IPS DF 6.9 (cell line): Measurements from ENCODE around the gene ENTHD1.

Experiments
- DNase-seq: peaks from one replicate; pipeline ENCODE4 v3.0.0-alpha.2; 2013; ENCODE audit warnings: low read depth, low spot score
- H3K27ac ChIP-seq: one replicate; pipeline ENCODE4 v1.5.1; 2013; ENCODE audit warnings: low read length, control low read depth
- H3K27me3 ChIP-seq: 2 replicates; pipeline ENCODE4 v1.6.1; 2013; ENCODE audit warnings: mild to moderate bottlenecking, low read length; ENCODE audit not compliant: control insufficient read depth, insufficient read depth
- H3K36me3 ChIP-seq: 2 replicates; pipeline ENCODE4 v1.6.1; 2013; ENCODE audit warnings: low read length; ENCODE audit not compliant: control insufficient read depth, insufficient read depth
- H3K4me1 ChIP-seq: 2 replicates; pipeline ENCODE4 v1.6.1; 2013; ENCODE audit warnings: low read length; ENCODE audit not compliant: control insufficient read depth, insufficient read depth
- H3K4me3 ChIP-seq: 2 replicates; pipeline ENCODE4 v1.5.1; 2013; ENCODE audit warnings: mild to moderate bottlenecking, low read length
- H3K9me3 ChIP-seq: 2 replicates; pipeline ENCODE4 v1.6.1; 2013; ENCODE audit warnings: low read length, inconsistent platforms; ENCODE audit not compliant: control insufficient read depth, insufficient read depth
- WGBS: extraction: QIAGEN DNeasy Blood & Tissue Kit; methylation state at CpG from one replicate; pipeline ENCODE4 v1.1.7; 2013; ENCODE audit warnings: mixed read lengths, missing lambda C conversion rate; ENCODE audit not compliant: insufficient read length, insufficient coverage; 5-methylcytosine and 5-hydroxymethylcytosine counted together

The ENTHD1 gene

DNA sequence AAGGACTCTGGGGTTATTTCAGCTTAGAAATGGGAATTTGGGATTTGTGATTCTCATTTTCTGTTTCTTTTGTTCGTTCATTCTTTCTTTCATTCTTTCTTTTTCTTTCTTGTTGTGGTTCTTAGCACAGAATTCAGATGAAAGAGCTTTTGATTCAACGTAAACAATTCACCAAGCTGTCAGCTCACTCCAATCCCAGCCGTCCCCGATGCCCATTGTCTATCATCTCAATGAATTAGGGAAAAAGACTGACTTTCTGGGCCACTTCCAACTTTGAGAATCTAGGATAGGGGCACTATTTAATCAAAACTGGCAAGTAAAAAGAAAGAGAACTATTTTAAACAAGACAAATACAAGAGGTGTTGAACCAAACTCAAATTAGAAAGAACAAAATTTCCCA is 41.6 kb upstream of the ENTHD1 start:
- Histone ChIP-seq H3K27me3 (no peaks in the 10 kb centered on the region), H3K27ac (no peak overlapping the region), H3K4me3 (no peak overlapping the region), H3K36me3 (no peaks in the 10 kb centered on the region), H3K4me1 (no peaks in the 10 kb centered on the region; the same call in 1 of the 2 replicates), H3K9me3 (no peaks in the 10 kb centered on the region)
- no CpG with 5 or more reads among the region's 4 CpGs for WGBS
- DNase-seq: no peak

DNA sequence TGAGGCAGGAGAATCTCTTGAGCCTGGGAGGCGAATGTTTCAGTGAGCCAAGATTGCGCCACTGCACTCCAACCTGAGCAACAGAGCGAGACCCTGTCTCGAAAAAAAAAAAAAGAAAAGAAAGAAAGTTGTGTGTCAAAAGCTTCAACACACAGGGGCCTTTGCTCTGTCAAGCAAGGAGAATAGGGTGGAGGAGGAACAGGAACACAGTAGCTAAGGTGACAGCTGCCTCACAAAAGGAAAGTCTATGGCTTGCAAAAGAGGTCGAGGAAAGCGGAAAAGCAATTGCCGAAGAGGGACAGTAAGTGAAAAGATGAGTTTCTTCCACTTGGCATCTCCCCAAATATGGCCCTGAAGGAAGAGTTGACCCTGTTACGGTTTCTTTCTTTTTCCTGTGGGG is 40.2 kb upstream of the ENTHD1 start:
- no peak overlapping the region for H3K4me3 ChIP-seq
- WGBS: no CpG with 5 or more reads among the region's 8 CpGs
- no peak overlapping the region for H3K27ac ChIP-seq

DNA sequence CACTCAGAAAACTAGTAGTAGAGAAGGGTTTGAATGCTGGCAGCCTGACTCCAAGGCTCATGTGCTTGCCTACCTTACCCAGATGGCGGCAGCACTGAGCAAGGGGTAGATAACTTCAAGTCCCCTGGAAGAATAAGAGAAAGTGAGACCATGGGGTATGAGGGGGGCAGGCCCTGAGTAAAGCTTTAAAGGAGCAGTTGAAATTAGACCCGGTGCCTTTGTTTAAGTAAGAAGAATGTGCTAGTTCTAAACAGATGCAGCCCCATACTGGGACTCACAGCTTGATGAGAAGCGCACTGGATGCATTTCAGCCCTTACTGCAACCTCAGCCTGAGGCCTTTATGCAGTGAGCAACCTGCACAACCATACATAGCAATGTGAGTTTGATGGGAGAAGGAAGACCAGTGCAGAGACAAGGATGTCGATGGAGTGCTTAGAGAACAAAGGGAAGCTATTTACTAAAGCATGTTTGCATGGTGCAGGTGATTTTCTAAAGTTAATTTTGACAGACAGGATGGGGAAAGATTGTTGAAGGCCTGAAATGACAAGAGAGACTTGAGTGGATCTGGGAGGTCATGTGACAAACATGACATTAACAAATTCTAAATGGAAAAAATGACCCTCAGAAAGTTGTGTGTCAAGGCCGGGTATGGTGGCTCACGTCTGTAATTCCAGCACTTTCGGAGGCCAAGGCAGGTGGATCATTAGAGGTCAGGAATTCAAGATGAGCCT is 39.5 kb upstream of the ENTHD1 start:
- Histone ChIP-seq H3K4me1 (no peaks in the 10 kb centered on the region; the same call in 1 of the 2 replicates), H3K4me3 (no peak overlapping the region), H3K36me3 (no peaks in the 10 kb centered on the region), H3K27ac (no peak overlapping the region), H3K9me3 (no peaks in the 10 kb centered on the region), H3K27me3 (no peaks in the 10 kb centered on the region)
- no CpG with 5 or more reads among the region's 7 CpGs for WGBS
- peak; percentile 75 for DNase-seq

More for the DNA sequence above, 40.2 kb upstream of the ENTHD1 start:
- no peaks in the 10 kb centered on the region for H3K9me3 ChIP-seq
- H3K27me3 ChIP-seq: no peaks in the 10 kb centered on the region
- no peaks in the 10 kb centered on the region; the same call in 1 of the 2 replicates for H3K4me1 ChIP-seq
- no peaks in the 10 kb centered on the region for H3K36me3 ChIP-seq
- no peak for DNase-seq

DNA sequence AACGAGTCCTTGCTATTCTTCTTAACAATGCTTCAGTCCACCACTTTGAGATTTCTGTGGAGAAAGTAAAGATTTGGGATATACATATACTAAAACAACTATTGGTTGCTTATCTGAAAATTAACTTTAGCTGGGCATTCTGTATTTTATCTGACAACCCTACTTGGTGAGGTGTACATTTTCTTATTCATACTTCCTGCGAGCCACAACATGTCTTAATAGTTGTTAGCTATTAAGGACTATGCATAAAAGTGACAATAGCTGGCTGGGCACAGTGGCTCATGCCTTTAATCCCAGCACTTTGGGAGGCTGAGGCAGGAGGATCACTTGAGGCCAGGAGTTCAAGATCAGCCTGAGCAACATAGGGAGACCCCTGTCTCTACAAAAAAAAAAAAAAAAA is 38.6 kb upstream of the ENTHD1 start:
- no peaks in the 10 kb centered on the region; the same call in 1 of the 2 replicates for H3K4me1 ChIP-seq
- H3K9me3 ChIP-seq: no peaks in the 10 kb centered on the region
- WGBS: no CpG with 5 or more reads among the region's 2 CpGs
- no peaks in the 10 kb centered on the region for H3K36me3 ChIP-seq
- no peak overlapping the region for H3K4me3 ChIP-seq
- H3K27ac ChIP-seq: no peak overlapping the region
- DNase-seq: no peak
- no peaks in the 10 kb centered on the region for H3K27me3 ChIP-seq

DNA sequence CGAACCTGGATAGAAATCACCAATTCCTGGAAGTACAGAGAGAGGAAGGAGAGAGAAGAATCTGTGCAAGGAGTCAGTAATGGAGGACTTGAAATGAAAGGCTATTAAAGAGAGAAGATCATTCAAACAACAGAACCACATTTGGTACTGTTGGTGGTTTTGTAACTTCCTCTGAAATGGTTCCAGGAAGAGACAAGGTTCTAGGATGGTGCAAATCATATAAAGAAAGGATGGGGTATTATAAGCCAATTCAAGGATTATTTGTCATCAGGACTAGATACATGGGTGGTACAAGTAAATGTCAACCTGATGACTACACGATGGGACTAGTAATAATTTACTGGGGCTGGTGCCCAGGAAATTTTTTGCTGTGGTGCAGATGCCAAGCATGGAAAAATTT is 37.7 kb upstream of the ENTHD1 start:
- no CpG with 5 or more reads among the region's 2 CpGs for WGBS
- Histone ChIP-seq H3K27me3 (no peaks in the 10 kb centered on the region), H3K9me3 (no peaks in the 10 kb centered on the region), H3K36me3 (no peaks in the 10 kb centered on the region), H3K4me1 (no peaks in the 10 kb centered on the region; the same call in 1 of the 2 replicates), H3K4me3 (no peak overlapping the region), H3K27ac (no peak overlapping the region)
- no peak for DNase-seq

DNA sequence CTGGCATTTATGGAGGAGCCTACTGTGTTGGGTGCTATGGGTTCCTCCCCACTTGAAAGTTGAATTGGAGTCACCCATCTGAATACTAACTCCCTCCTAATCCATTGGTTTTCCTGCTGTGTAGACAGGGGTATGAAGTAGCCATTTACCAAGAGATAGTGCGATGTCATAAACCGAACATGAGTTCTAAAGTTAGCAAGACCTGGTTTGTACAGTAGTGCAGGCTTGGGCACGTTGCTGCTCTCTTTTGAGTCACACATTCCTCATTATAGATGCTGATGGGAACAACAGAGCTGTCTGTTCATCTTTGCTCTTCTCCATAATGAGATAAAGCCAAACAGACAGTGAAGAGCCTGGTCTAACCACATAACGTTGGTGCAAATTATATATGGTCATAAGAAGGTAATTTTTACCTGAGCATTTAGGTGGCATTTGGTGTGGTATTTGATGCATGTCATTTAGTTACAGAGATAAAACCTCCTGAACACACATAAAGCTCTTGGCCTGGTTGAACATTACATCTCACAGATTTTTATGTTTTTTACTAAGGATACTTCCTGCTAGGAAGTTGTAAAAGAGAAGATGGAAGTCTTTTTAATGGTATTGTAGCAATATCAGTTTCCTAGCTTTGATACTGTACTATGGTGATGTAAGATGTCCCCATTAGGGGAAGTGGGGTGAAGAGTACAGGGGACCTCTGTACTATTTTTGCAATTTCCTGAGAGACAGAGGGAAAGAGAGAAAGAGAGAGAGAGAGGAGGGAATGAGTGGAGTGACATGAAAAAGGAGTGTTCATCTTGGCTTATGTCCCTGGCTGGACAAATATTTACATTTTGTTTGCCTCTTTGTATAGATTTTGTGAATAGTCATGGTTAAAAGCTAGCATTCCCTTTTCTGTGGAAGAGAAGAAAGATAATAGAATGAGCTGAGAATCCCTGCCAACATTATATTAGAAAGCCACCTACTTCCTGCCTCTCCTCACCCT is 35.3 kb upstream of the ENTHD1 start:
- Histone ChIP-seq H3K4me1 (no peaks in the 10 kb centered on the region; the same call in 1 of the 2 replicates), H3K9me3 (no peaks in the 10 kb centered on the region), H3K4me3 (no peak overlapping the region), H3K27ac (no peak overlapping the region), H3K27me3 (no peaks in the 10 kb centered on the region), H3K36me3 (no peaks in the 10 kb centered on the region)
- no CpG with 5 or more reads among the region's 4 CpGs for WGBS
- DNase-seq: no peak

DNA sequence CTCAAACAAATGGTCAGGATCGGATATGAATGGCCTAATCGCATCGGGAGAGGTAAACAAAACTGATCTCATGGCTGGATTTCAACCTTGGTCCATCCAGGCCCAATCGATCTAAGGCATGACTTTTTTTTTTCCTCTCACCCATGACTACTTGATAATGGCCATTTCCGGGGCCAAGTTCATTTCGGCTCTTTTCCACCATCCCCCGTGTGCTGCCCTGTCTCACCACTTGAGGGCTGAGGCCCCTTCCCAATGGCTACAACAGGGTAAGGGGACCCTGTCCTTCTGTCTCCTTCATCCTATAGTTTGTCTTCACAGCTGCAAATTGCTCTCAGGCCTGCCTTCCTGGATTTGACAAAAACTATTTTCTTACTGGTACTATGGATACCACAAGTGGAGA is 34.0 kb upstream of the ENTHD1 start:
- H3K36me3 ChIP-seq: no peaks in the 10 kb centered on the region
- no peaks in the 10 kb centered on the region for H3K9me3 ChIP-seq
- H3K4me1 ChIP-seq: no peaks in the 10 kb centered on the region; the same call in 1 of the 2 replicates
- no CpG with 5 or more reads among the region's 7 CpGs for WGBS
- H3K27me3 ChIP-seq: no peaks in the 10 kb centered on the region
- H3K4me3 ChIP-seq: no peak overlapping the region
- DNase-seq: no peak
- H3K27ac ChIP-seq: no peak overlapping the region

DNA sequence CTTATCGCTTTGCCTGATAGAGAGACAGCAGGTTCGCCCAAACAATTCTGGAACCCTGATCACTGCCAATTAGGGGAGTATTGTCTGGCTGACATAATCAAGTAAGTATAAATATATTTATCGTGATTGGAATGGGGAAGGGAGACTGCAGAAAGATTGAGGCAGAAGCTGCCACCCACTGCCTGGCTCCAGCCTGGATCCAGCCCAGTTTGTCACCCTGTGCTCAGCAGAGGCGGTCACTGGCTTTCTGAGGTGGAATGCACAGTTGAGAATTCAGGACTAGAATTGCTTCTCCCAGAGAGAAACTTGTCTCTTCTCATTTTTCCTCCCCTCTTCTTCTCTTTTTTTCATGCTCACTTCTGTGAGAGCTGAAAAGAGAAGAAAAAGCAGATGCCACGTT is 33.2 kb upstream of the ENTHD1 start:
- no peak overlapping the region for H3K4me3 ChIP-seq
- no peak for DNase-seq
- no CpG with 5 or more reads among the region's 5 CpGs for WGBS
- H3K36me3 ChIP-seq: no peaks in the 10 kb centered on the region
- no peaks in the 10 kb centered on the region for H3K27me3 ChIP-seq
- no peak overlapping the region for H3K27ac ChIP-seq
- H3K4me1 ChIP-seq: no peaks in the 10 kb centered on the region; the same call in 1 of the 2 replicates
- no peaks in the 10 kb centered on the region for H3K9me3 ChIP-seq

DNA sequence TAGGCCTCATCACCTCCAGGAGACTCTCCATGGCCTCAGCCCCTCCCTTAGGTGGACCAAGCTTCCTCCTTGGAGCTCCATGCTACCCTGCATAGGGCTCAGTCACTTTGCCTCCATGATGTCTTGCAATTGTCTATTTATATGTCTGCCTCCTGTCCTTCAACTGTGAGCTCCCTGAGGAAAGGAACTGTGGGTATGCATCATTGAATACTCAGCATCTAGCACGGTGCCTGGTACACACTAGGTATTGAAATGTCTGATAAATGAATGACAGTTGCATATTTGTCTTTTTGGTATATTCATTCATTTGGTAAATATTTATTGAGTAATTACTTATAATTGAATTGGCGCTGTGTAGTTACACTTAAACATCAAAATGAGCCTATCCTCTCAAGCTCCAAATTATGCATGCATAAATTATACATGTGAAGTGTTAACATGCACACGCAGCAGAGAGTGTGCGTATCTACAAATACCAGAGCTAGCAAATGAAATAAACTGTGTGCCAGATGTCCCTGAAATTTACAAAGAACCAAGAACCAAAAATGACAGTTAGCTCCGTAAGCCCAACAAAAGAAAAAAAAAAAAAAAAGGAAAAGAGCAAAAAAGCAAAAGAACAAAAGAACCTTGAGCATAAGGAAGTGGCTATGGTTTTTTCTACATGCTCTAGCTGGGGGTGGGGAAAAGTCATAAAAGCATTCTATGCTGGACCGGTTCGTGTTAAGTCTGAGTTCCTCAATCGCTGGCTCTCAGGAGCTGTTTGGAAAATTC is 32.5 kb upstream of the ENTHD1 start:
- Histone ChIP-seq H3K27me3 (no peaks in the 10 kb centered on the region), H3K36me3 (no peaks in the 10 kb centered on the region), H3K9me3 (no peaks in the 10 kb centered on the region), H3K4me3 (no peak overlapping the region), H3K27ac (no peak overlapping the region), H3K4me1 (no peaks in the 10 kb centered on the region; the same call in 1 of the 2 replicates)
- WGBS: no CpG with 5 or more reads among the region's 8 CpGs
- DNase-seq: no peak

DNA sequence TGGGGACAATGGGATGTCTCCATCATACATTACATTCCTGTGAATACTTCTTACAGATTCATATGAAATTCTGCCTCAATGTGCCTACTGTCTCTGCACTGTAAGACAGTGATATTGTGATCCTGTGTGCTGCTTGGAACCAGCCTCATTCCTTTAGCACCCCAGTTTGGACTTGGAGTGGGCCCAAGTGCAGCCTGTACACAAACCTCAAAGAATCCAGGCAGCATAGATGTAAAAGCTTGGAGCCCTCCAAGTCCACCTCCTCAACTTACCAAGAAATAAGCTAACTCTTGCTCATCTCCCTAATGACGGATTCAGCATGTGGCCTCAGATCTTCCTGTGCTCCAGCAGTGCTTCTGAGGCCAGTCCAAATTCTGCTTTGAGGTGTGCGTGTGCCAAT is 31.7 kb upstream of the ENTHD1 start:
- Histone ChIP-seq H3K36me3 (no peaks in the 10 kb centered on the region), H3K27me3 (no peaks in the 10 kb centered on the region), H3K9me3 (no peaks in the 10 kb centered on the region), H3K27ac (no peak overlapping the region), H3K4me1 (no peaks in the 10 kb centered on the region; the same call in 1 of the 2 replicates), H3K4me3 (no peak overlapping the region)
- no CpG with 5 or more reads among the region's 2 CpGs for WGBS
- no peak for DNase-seq
